Eye (tissue), 1 donor: ENCODE results near the gene CTNNBL1.
A peak's percentile ranks its signal among the peaks of the same experiment; 100 is the strongest.
"Not testable (repeated sequence)": the region's sequence is repeated elsewhere in the genome, so short reads cannot be mapped to it uniquely, and the experiment has no call there.

Source experiments
- DNase-seq: peaks from one replicate; pipeline ENCODE4 v3.0.0-alpha.2; 2015

CTNNBL1 gene

GRCh38 chr20:37693635-37694626 lies at the start of gene CTNNBL1:
Gene CTNNBL1, plus strand, starts transcription at chr20:37694030. Its CDS starts 93 bp downstream, at chr20:37694123.
- peak; percentile 99 for DNase-seq

- DNase-seq: no peak
These were observed 49.2 kb upstream of the CTNNBL1 start for GRCh38 chr20:37644605-37645004.

DNA sequence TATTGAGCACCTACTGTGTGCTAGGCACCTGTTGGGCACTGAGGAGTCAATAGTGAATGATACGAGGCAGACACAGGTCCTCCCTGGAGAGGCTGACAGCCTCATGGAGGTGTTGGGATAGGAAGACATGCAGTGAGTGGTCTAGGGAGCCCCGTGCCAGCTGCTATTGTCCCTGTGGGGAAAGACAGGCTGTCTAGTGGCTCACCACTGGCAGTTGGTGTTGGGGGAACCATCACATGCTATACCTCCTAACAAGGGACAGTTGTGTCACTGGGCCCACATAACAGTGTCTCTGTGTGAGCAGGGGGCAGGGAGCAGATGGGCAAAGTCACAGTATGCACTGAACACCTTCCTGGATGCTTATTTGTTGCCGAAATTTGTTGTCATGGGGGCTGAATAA lies 45.9 kb upstream of the CTNNBL1 start:
- no peak for DNase-seq

- no peak for DNase-seq
These were observed 44.8 kb upstream of the CTNNBL1 start for GRCh38 chr20:37649017-37649416.

DNA sequence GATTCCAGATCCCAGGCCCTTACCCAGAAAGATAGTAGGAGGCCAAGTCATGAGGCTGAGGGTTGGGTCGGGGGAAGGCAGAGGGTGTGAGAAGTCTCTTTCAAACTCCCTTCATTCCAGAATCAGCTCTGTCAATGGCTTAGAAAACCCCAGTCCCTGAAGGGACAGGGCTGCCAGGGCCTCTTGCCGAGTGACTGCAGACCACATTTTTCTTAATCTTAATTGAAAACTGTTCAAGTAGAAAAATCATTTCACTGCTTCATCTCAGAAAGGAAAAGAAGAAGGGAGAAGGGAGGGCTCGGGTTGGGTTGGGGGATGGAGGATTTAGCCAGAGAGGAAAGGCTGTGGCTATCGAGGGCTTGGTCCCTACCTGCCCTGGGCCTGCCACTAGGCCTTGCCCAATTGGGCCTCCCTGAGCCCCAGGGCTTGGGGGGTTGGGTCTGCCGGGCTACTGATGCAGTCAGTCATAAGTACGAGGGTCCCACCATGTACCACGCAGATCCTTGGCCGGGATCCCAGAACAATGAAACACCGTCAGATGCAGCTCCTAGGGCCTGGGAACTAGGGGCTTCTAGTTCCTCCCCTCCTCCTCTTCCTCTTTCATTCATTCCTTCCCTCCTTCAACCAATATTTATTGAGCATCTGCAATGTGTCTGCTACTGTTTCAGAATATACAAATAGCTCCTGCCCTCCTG lies 44.0 kb upstream of the CTNNBL1 start:
- DNase-seq: peak; percentile 46

- DNase-seq: no peak
These were observed 43.2 kb upstream of the CTNNBL1 start for GRCh38 chr20:37650661-37651060.

GRCh38 chr20:37651932-37652331 lies 41.9 kb upstream of the CTNNBL1 start:
- DNase-seq: peak; percentile 78

DNA sequence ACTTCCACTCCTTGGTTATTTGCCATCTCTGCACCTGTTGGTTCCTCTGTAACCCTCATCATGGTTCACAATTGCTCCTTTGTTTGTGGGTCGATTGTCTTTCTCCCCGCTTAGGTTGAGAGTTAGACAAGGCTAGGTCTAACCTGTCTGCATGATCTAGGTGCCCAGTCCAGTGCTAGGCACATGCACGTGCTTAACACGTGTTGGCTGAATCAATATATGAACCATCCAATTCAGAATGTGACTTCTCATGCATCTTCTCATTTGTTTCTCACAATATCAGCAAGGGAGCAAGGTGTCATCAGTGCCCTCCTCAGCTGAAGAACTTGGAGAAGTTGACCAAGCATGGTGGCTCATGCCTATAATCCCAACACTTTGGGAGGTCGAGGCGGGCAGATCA lies 36.9 kb upstream of the CTNNBL1 start:
- no peak for DNase-seq

DNA sequence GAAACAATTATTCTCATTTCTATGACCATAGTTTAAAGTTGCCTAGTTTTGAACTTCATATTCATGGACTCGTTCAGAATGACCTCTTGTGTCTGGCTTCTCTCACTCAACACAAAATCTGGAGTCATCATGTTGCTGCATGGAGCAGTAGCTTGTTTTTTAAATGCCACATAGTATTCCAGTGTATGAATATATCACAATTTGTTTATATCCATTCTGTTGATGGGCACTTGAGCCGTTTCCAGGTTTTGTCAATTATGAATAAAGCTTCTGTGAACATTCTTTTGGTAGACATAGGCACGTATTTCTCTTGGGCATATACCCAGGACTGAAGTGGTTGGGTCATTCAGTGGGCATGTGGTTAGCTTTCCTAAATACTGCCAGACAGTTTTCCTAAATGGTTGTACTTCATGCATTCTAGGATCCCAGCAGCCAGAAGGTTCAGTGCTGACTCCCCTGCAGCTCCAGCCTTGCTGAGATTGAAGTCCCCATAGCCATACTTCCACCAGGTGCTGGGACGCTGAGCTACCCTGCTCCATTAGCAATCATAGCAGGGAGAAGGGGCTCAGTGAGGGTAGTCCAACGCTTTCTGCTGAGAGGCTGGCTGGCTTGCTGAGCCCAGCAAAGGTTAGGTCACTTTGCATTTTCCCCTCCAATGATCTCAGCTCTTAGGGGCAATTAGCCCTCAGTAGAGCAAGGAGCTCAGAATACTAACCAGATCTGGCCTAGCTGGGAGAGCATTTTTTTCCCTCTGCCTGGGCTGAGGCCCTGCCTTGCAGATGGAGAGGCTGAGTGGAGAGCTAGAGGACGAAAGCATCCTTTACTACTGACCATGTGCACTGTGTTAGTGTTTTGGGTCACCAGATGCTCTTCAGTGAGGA lies 35.7 kb upstream of the CTNNBL1 start:
- DNase-seq: peak; percentile 92

DNA sequence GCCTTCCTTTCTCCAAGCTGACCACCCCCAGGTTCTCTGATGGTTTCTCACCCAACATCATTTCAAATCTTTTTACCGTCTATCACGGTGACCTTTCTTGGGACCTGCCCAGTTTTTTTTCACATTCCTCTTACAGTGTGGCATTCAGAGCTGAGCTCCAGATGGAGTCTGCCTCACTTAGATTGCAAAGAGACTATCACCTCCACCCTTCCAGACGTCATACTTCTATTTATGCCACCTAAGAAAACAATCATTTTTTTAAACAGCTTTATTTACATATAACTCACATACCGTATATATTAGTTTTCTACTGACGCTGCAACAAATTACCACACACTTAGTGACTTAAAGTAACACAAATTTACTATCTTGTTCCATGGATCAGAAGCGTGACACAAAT lies 32.3 kb upstream of the CTNNBL1 start:
- DNase-seq: no peak

- DNase-seq: no peak
These were observed 31.5 kb upstream of the CTNNBL1 start for GRCh38 chr20:37662308-37662707.

- DNase-seq: not testable (repeated sequence)
These were observed 29.2 kb upstream of the CTNNBL1 start for GRCh38 chr20:37664595-37664994.

DNA sequence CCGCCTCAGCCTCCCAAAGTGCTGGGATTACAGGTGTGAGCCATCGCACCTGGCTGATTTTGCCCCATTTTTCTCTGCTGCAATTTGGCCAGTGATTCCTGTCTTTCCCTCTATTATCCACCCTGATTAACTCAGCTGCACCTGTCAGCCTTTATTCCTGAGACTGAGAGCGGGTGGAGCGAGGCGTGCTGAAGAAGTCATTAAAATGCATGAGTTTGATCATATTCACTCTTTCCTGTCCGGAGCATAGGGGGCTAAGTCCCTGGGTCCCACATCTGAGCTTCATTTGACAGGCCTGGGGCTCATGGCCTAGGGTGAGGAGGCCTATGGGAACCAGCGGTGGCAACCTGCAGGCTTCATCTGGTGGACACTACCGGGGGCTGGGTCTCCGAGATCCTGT lies 25.7 kb upstream of the CTNNBL1 start:
- DNase-seq: peak; percentile 35

- peak; percentile 24 for DNase-seq
These were observed 24.6 kb upstream of the CTNNBL1 start for GRCh38 chr20:37669062-37669772.

DNA sequence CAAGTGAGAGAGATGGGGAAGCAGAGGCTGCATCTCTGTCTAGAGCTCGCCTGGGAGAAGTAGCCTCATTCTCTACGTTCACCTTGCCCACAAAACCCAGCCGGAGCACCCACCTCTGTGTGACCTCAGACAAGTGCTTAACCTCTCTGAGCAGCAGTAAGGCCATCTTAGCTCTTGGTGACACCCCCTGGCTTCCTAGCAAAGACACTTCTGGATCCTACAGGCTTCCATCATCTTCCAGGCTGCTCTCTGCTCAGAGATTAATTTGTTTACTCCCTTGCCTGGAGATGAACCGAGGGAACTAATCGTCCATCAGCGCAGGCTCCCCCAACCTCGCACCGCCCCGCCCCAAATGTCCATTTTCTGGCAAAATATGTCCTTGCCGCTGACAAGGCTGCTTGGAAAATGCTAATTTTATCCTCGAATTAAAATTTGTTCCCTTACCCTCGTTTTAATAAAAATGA lies 24.0 kb upstream of the CTNNBL1 start:
- no peak for DNase-seq

GRCh38 chr20:37670351-37670791 lies 23.5 kb upstream of the CTNNBL1 start:
- DNase-seq: peak; percentile 74

- DNase-seq: no peak
These were observed 21.7 kb upstream of the CTNNBL1 start for GRCh38 chr20:37672143-37672542.

GRCh38 chr20:37673444-37673843 lies 20.4 kb upstream of the CTNNBL1 start:
- DNase-seq: peak; percentile 56

GRCh38 chr20:37676440-37676839 lies 17.4 kb upstream of the CTNNBL1 start:
- no peak for DNase-seq

GRCh38 chr20:37677969-37678861 lies 15.6 kb upstream of the CTNNBL1 start:
- no peak for DNase-seq

DNA sequence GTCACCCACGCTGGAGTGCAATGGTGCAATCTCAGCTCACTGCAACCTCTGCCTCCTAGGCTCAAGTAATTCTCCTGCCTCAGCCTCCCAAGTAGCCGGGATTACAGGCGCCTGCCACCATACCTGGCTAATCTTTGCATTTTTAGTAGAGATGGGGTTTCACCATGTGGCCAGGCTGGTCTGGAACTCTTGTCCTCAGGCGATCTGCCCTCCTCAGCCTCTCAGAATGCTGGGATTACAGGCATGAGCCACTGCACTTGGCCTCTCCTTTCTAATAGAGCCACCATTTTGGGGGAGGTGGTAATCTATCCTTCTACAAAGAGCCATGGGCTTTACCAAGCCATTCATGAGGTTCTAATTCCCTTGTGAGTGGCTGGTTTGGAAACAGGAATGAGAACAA lies 14.1 kb upstream of the CTNNBL1 start:
- not testable (repeated sequence) for DNase-seq
